WI38 (cell line): Measurements from ENCODE around the gene RUNX1.
"Not testable (repeated sequence)": the region's sequence is repeated elsewhere in the genome, so short reads cannot be mapped to it uniquely, and the experiment has no call there.

Experiments
- H3K4me3 ChIP-seq: 2 replicates; pipeline ENCODE4 v1.5.1; 2011; ENCODE audit warnings: low read depth, mild to moderate bottlenecking, control low read depth, low read length
- CTCF ChIP-seq: IDR thresholded peaks from 2 replicates; pipeline ENCODE4 v1.5.1; 2012; ENCODE audit warnings: low read depth, mild to moderate bottlenecking, control low read depth, low read length

Gene RUNX1

GRCh38 chr21:34994766-34995631 lies 54.1 kb downstream of the RUNX1 start:
- no peak overlapping the region for H3K4me3 ChIP-seq
- no peak for TF ChIP-seq CTCF

GRCh38 chr21:34993521-34993921 lies 55.6 kb downstream of the RUNX1 start:
- H3K4me3 ChIP-seq = not testable (repeated sequence)

GRCh38 chr21:34992736-34993398 lies 56.2 kb downstream of the RUNX1 start:
- TF ChIP-seq CTCF = no peak
- H3K4me3 ChIP-seq = no peak overlapping the region

- TF ChIP-seq CTCF = no peak
- H3K4me3 ChIP-seq = no peak overlapping the region
These were observed 56.9 kb downstream of the RUNX1 start for GRCh38 chr21:34992180-34992579.

GRCh38 chr21:34991366-34991957 lies 57.6 kb downstream of the RUNX1 start:
- TF ChIP-seq CTCF = no peak
- no peak overlapping the region for H3K4me3 ChIP-seq

- H3K4me3 ChIP-seq = no peak overlapping the region
- TF ChIP-seq CTCF = no peak
These were observed 58.3 kb downstream of the RUNX1 start for GRCh38 chr21:34990842-34991241.

- no peak overlapping the region for H3K4me3 ChIP-seq
- TF ChIP-seq CTCF = no peak
These were observed 59.6 kb downstream of the RUNX1 start for GRCh38 chr21:34989337-34990151.
